GM23338 (cell line): ENCODE measurements around the gene HOXA11. TPM values are rescaled to one million over a fixed set of nuclear protein-coding genes. Genes with fewer than 3 reads are reported as not detected.
A peak's percentile ranks its signal among the peaks of the same experiment; 100 is the strongest.

Experiments
- ATAC-seq: fragments of 200-7000 bp; cut with Tn5 transposase; 3 replicates; pipeline ENCODE4 v1.9.1; 2020
- DNase-seq: peaks from one replicate; pipeline ENCODE4 v3.0.0-alpha.2; 2015; ENCODE audit warnings: low spot score
- H2AFZ ChIP-seq: fragments of 200-600 bp; sonication (generic); 2 replicates; pipeline ENCODE4 v1.8.0; 2016; ENCODE audit warnings: antibody characterized with exemption, mild to moderate bottlenecking, moderate library complexity
- H3F3A ChIP-seq: fragments of 200-600 bp; sonication (generic); replicated peaks from 2 replicates; pipeline ENCODE4 v1.8.0; 2017; ENCODE audit warnings: antibody characterized with exemption, mixed run types, low read depth
- H3K27ac ChIP-seq: fragments of 200-600 bp; sonication (generic); 2 replicates; pipeline ENCODE4 v1.6.1; 2016; ENCODE audit warnings: low read depth
- H3K27me3 ChIP-seq: fragments of 200-600 bp; sonication (generic); 2 replicates; pipeline ENCODE4 v1.8.0; 2016; ENCODE audit warnings: mild to moderate bottlenecking, mixed run types, moderate library complexity; ENCODE audit not compliant: insufficient read depth
- H3K36me3 ChIP-seq: fragments of 200-600 bp; sonication (generic); 2 replicates; pipeline ENCODE4 v1.8.0; 2016; ENCODE audit warnings: mild to moderate bottlenecking; ENCODE audit not compliant: insufficient read depth
- H3K4me1 ChIP-seq: fragments of 200-600 bp; sonication (generic); 2 replicates; pipeline ENCODE4 v1.8.0; 2016; ENCODE audit warnings: mild to moderate bottlenecking, moderate library complexity; ENCODE audit not compliant: insufficient read depth
- H3K4me2 ChIP-seq: fragments of 200-600 bp; sonication (generic); 2 replicates; pipeline ENCODE4 v1.7.1; 2017; ENCODE audit warnings: mixed run types
- H3K4me3 ChIP-seq: fragments of 200-600 bp; sonication (generic); 2 replicates; pipeline ENCODE4 v1.6.1; 2016; ENCODE audit warnings: mixed run types
- H3K79me2 ChIP-seq: fragments of 200-600 bp; sonication (generic); replicated peaks from 2 replicates; pipeline ENCODE4 v1.8.0; 2017; ENCODE audit warnings: mild to moderate bottlenecking; ENCODE audit not compliant: insufficient read depth
- H3K9me2 ChIP-seq: fragments of 200-600 bp; sonication (generic); 2 replicates; pipeline ENCODE4 v1.8.0; 2017; ENCODE audit not compliant: insufficient read depth
- H4K20me1 ChIP-seq: fragments of 200-600 bp; sonication (generic); replicated peaks from 2 replicates; pipeline ENCODE4 v1.8.0; 2017; ENCODE audit warnings: mild to moderate bottlenecking; ENCODE audit not compliant: insufficient read depth
- H3K27ac Mint-ChIP-seq: 2 replicates; pipeline ENCODE4 v1.8.0; 2020; ENCODE audit warnings: inconsistent platforms, mild to moderate bottlenecking, moderate library complexity, mixed read lengths
- H3K27me3 Mint-ChIP-seq: 3 replicates; pipeline ENCODE4 v1.8.0; 2022; ENCODE audit warnings: low read depth, mild to moderate bottlenecking, moderate library complexity, mixed read lengths, inconsistent platforms; ENCODE audit not compliant: insufficient read depth, poor library complexity
- H3K36me3 Mint-ChIP-seq: 3 replicates; pipeline ENCODE4 v1.8.0; 2021; ENCODE audit warnings: low read depth, mild to moderate bottlenecking, inconsistent platforms, moderate library complexity, mixed read lengths
- H3K4me1 Mint-ChIP-seq: 3 replicates; pipeline ENCODE4 v1.8.0; 2020; ENCODE audit warnings: mild to moderate bottlenecking, inconsistent platforms, mixed read lengths
- H3K4me3 Mint-ChIP-seq: 3 replicates; pipeline ENCODE4 v1.8.0; 2021; ENCODE audit warnings: moderate library complexity, mild to moderate bottlenecking, inconsistent platforms, mixed read lengths
- H3K9me3 Mint-ChIP-seq: 3 replicates; pipeline ENCODE4 v1.8.0; 2020; ENCODE audit warnings: moderate library complexity, mild to moderate bottlenecking, inconsistent platforms, mixed read lengths
- CREB1 ChIP-seq: fragments of 250-450 bp; sonication (Bioruptor Pico); IDR thresholded peaks from 2 replicates; pipeline ENCODE4 v1.5.0; 2020; ENCODE audit warnings: low read depth, mild to moderate bottlenecking, moderate library complexity
- EZH2 ChIP-seq: fragments of 200-600 bp; sonication (generic); IDR thresholded peaks from one replicate; pipeline ENCODE4 v1.8.0; 2017; ENCODE audit warnings: antibody characterized with exemption, mild to moderate bottlenecking, low read depth; ENCODE audit not compliant: unreplicated experiment
- EZH2phosphoT487 ChIP-seq: fragments of 200-600 bp; sonication (generic); IDR thresholded peaks from one replicate; pipeline ENCODE4 v1.8.1; 2018; ENCODE audit warnings: antibody characterized with exemption; ENCODE audit not compliant: unreplicated experiment
- JUNB ChIP-seq: IDR thresholded peaks from one replicate; pipeline ENCODE4 v1.6.1; 2016; ENCODE audit warnings: antibody characterized with exemption; ENCODE audit not compliant: unreplicated experiment
- NANOG ChIP-seq: IDR thresholded peaks from 2 replicates; pipeline ENCODE4 v1.6.1; 2016; ENCODE audit warnings: antibody characterized with exemption, borderline replicate concordance
- STAT1 ChIP-seq: IDR thresholded peaks from one replicate; pipeline ENCODE4 v1.6.1; 2016; ENCODE audit warnings: antibody characterized with exemption; ENCODE audit not compliant: unreplicated experiment
- ZNF114 ChIP-seq: fragments of 250-450 bp; sonication (Bioruptor Pico); IDR thresholded peaks from 2 replicates; pipeline ENCODE4 v1.5.0; 2020; ENCODE audit warnings: mild to moderate bottlenecking, moderate library complexity
- polyA plus RNA-seq: library from polyadenylated mRNA; unstranded; fragments of >200 nt; fragmentation: Nextera tagmentation; extraction: Ambion mirVana; gene quantifications from 2 replicates; pipeline ENCODE4 v1.2.1, GENCODE V29; 2016
- total RNA-seq: library from RNA; depleted of rRNA; stranded (reverse); fragments of >200 nt; shearing (Covaris generic); gene quantifications from 2 replicates; pipeline ENCODE4 v1.2.3, GENCODE V29; 2014
- TF ChIP-seq, protein P1 (sequence below): fragments of 250-450 bp; sonication (Bioruptor Pico); IDR thresholded peaks from 2 replicates; pipeline ENCODE4 v1.5.0; 2020; ENCODE audit warnings: mild to moderate bottlenecking, moderate library complexity
- TF ChIP-seq, protein P2 (sequence below), 2 experiments: fragments of 200-600 bp in 1 of 2; sonication (generic) in 1 of 2; conservative IDR thresholded peaks; 2 replicates each; pipeline versions ENCODE4 v1.5.1 to v1.6.1; 2016 to 2017; ENCODE audit warnings: antibody characterized with exemption in 2 of 2, low read depth in 2 of 2, mild to moderate bottlenecking in 2 of 2, moderate library complexity in 1 of 2
- TF ChIP-seq, protein P3 (sequence below): IDR thresholded peaks from 2 replicates; pipeline ENCODE4 v1.6.1; 2016; ENCODE audit warnings: antibody characterized with exemption

Gene HOXA11
- total and polyA plus RNA-seq, 2 experiments from 2014 or later = not detected

DNA sequence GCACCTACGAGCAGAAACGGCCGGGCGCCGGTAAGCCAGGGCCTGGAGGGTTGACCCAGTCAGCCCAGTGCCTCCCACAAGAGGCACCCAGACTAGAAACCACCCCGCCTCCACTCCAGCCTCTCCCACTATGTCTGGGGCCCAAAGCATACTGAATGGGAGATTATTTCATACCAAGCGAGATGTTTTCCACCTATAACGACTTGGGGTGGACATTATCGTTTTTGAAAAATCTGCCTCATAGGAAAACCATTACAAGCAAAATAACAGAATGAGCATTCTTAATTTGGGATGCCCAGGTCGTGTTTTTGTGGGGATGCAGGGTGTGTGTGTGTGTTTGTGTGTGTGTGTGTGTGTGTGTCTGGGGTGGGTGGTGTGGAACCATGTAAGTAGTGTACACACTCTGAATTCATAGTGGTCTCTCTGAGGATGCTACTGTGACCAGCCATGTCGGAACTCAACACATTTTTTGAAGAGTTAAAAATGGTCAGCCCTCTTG lies 39.1 kb downstream of the HOXA11 start:
- TF ChIP-seq, protein P1, sequence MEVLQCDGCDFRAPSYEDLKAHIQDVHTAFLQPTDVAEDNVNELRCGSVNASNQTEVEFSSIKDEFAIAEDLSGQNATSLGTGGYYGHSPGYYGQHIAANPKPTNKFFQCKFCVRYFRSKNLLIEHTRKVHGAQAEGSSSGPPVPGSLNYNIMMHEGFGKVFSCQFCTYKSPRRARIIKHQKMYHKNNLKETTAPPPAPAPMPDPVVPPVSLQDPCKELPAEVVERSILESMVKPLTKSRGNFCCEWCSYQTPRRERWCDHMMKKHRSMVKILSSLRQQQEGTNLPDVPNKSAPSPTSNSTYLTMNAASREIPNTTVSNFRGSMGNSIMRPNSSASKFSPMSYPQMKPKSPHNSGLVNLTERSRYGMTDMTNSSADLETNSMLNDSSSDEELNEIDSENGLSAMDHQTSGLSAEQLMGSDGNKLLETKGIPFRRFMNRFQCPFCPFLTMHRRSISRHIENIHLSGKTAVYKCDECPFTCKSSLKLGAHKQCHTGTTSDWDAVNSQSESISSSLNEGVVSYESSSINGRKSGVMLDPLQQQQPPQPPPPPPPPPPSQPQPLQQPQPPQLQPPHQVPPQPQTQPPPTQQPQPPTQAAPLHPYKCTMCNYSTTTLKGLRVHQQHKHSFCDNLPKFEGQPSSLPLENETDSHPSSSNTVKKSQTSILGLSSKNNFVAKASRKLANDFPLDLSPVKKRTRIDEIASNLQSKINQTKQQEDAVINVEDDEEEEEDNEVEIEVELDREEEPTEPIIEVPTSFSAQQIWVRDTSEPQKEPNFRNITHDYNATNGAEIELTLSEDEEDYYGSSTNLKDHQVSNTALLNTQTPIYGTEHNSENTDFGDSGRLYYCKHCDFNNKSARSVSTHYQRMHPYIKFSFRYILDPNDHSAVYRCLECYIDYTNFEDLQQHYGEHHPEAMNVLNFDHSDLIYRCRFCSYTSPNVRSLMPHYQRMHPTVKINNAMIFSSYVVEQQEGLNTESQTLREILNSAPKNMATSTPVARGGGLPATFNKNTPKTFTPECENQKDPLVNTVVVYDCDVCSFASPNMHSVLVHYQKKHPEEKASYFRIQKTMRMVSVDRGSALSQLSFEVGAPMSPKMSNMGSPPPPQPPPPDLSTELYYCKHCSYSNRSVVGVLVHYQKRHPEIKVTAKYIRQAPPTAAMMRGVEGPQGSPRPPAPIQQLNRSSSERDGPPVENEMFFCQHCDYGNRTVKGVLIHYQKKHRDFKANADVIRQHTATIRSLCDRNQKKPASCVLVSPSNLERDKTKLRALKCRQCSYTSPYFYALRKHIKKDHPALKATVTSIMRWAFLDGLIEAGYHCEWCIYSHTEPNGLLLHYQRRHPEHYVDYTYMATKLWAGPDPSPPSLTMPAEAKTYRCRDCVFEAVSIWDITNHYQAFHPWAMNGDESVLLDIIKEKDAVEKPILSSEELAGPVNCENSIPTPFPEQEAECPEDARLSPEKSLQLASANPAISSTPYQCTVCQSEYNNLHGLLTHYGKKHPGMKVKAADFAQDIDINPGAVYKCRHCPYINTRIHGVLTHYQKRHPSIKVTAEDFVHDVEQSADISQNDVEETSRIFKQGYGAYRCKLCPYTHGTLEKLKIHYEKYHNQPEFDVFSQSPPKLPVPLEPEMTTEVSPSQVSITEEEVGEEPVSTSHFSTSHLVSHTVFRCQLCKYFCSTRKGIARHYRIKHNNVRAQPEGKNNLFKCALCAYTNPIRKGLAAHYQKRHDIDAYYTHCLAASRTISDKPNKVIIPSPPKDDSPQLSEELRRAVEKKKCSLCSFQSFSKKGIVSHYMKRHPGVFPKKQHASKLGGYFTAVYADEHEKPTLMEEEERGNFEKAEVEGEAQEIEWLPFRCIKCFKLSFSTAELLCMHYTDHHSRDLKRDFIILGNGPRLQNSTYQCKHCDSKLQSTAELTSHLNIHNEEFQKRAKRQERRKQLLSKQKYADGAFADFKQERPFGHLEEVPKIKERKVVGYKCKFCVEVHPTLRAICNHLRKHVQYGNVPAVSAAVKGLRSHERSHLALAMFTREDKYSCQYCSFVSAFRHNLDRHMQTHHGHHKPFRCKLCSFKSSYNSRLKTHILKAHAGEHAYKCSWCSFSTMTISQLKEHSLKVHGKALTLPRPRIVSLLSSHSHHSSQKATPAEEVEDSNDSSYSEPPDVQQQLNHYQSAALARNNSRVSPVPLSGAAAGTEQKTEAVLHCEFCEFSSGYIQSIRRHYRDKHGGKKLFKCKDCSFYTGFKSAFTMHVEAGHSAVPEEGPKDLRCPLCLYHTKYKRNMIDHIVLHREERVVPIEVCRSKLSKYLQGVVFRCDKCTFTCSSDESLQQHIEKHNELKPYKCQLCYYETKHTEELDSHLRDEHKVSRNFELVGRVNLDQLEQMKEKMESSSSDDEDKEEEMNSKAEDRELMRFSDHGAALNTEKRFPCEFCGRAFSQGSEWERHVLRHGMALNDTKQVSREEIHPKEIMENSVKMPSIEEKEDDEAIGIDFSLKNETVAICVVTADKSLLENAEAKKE = no peak
- TF ChIP-seq EZH2 = peak; percentile 94
- Mint-ChIP-seq H3K4me3 (no peak overlapping the region; the same call in 2 of the 3 replicates), H3K36me3 (no peaks in the 10 kb centered on the region; the same call in 2 of the 3 replicates), H3K27me3 (peaks cover 100% of the 10 kb centered on the region), H3K4me1 (peaks cover 20% of the 10 kb centered on the region), H3K9me3 (peaks cover 28% of the 10 kb centered on the region), H3K27ac (no peak overlapping the region)
- H3K27ac ChIP-seq = no peak overlapping the region
- peaks cover 37% of the 10 kb centered on the region for H4K20me1 ChIP-seq
- H3F3A ChIP-seq = peaks cover 29% of the 10 kb centered on the region
- no peak overlapping the region for H2AFZ ChIP-seq
- ATAC-seq (no peak), DNase-seq (no peak)
- H3K36me3 ChIP-seq = no peaks in the 10 kb centered on the region
- H3K4me2 ChIP-seq = no peak overlapping the region
- no peaks in the 10 kb centered on the region for H3K79me2 ChIP-seq
- H3K27me3 ChIP-seq = peaks cover 100% of the 10 kb centered on the region
- H3K4me1 ChIP-seq = peaks cover 33% of the 10 kb centered on the region
- no peaks in the 10 kb centered on the region for H3K9me2 ChIP-seq
- H3K4me3 ChIP-seq = no peak overlapping the region

DNA sequence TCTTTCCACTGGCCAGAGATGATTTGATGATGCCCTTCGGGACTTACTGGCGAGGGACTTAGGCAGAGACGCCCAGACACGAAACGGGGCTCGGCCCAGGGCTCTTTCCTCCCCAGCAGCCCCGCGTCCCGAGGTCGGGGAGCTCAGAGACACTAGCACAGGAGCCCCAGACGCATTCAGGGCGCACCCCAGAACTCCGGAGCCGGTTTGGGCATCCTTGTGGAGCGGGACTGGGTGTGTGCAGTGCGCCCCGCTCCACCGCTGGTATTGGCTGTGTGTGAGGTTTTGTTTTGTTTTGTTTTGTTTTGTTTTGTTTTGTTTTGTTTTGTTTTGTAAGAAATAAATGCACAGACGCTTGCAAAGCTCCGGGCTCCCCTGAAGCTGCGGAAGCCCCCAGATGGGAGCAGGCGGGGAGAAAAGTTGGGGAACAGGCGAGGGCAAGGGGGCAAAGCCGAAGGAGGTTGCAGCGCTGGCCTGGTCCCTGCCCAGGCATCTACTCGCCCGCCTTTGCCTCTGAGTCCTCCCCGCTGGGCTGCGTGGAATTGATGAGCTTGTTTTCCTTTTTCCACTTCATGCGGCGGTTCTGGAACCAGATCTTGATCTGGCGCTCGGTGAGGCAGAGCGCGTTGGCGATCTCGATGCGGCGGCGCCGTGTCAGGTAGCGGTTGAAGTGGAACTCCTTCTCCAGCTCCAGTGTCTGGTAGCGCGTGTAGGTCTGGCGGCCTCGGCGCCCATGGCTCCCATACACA lies 39.7 kb downstream of the HOXA11 start:
- Mint-ChIP-seq H3K4me3 (peak overlapping the region; percentile 9; the same call in 1 of the 3 replicates), H3K9me3 (peaks cover 28% of the 10 kb centered on the region), H3K4me1 (peaks cover 19% of the 10 kb centered on the region), H3K27ac (no peak overlapping the region), H3K27me3 (peaks cover 100% of the 10 kb centered on the region), H3K36me3 (no peaks in the 10 kb centered on the region; the same call in 2 of the 3 replicates)
- Histone ChIP-seq H3K4me3 (no peak overlapping the region), H3K27ac (no peak overlapping the region), H3K4me1 (peaks cover 31% of the 10 kb centered on the region), H3K27me3 (peaks cover 100% of the 10 kb centered on the region), H3K4me2 (0 out of 2 replicates have a peak overlapping the region, but pooled peaks have one; percentile 26), H2AFZ (no peak overlapping the region), H3K9me2 (no peaks in the 10 kb centered on the region), H4K20me1 (peaks cover 42% of the 10 kb centered on the region), H3K36me3 (no peaks in the 10 kb centered on the region), H3K79me2 (no peaks in the 10 kb centered on the region), H3F3A (peaks cover 32% of the 10 kb centered on the region)
- ATAC-seq (no peak), DNase-seq (peak; percentile 46)
- TF ChIP-seq, protein P2, sequence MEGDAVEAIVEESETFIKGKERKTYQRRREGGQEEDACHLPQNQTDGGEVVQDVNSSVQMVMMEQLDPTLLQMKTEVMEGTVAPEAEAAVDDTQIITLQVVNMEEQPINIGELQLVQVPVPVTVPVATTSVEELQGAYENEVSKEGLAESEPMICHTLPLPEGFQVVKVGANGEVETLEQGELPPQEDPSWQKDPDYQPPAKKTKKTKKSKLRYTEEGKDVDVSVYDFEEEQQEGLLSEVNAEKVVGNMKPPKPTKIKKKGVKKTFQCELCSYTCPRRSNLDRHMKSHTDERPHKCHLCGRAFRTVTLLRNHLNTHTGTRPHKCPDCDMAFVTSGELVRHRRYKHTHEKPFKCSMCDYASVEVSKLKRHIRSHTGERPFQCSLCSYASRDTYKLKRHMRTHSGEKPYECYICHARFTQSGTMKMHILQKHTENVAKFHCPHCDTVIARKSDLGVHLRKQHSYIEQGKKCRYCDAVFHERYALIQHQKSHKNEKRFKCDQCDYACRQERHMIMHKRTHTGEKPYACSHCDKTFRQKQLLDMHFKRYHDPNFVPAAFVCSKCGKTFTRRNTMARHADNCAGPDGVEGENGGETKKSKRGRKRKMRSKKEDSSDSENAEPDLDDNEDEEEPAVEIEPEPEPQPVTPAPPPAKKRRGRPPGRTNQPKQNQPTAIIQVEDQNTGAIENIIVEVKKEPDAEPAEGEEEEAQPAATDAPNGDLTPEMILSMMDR (conservative IDR thresholded peaks at IDR 0.05; ENCODE audit: low read depth in 2 of 2) = no peak
- TF ChIP-seq, protein P3, sequence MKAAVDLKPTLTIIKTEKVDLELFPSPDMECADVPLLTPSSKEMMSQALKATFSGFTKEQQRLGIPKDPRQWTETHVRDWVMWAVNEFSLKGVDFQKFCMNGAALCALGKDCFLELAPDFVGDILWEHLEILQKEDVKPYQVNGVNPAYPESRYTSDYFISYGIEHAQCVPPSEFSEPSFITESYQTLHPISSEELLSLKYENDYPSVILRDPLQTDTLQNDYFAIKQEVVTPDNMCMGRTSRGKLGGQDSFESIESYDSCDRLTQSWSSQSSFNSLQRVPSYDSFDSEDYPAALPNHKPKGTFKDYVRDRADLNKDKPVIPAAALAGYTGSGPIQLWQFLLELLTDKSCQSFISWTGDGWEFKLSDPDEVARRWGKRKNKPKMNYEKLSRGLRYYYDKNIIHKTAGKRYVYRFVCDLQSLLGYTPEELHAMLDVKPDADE = no peak
- TF ChIP-seq EZH2phosphoT487 (peak; percentile 82), EZH2 (peak; percentile 97), JUNB (no peak), NANOG (no peak), STAT1 (no peak), ZNF114 (no peak), CREB1 (CRISPR knock-in tag) (no peak)
